ENCODE results near the gene ZCRB1.

Gene ZCRB1

GRCh38 chr12:42275499-42275898 lies 50.4 kb downstream of the ZCRB1 start:
- no peak for DNase-seq

GRCh38 chr12:42273706-42274105 lies 52.2 kb downstream of the ZCRB1 start:
- DNase-seq = no peak

- no peak for DNase-seq
These were observed 55.3 kb downstream of the ZCRB1 start for GRCh38 chr12:42270596-42270995.

GRCh38 chr12:42267413-42268190 lies 58.3 kb downstream of the ZCRB1 start:
- DNase-seq = no peak

GRCh38 chr12:42266579-42267230 lies 59.2 kb downstream of the ZCRB1 start:
- no peak for DNase-seq

- DNase-seq = no peak
These were observed 63.6 kb downstream of the ZCRB1 start for GRCh38 chr12:42262271-42262670.

Measured in T-helper 9 cell (primary cell).